GM21423 (cell line): Measurements from ENCODE around the gene TNFAIP3.

Source experiments
- ATAC-seq: cut with Tn5 transposase; IDR thresholded peaks from one replicate; pipeline ENCODE4 v1.9.1; 2021; ENCODE audit warnings: mild to moderate bottlenecking, moderate library complexity; ENCODE audit not compliant: unreplicated experiment

The TNFAIP3 gene

DNA sequence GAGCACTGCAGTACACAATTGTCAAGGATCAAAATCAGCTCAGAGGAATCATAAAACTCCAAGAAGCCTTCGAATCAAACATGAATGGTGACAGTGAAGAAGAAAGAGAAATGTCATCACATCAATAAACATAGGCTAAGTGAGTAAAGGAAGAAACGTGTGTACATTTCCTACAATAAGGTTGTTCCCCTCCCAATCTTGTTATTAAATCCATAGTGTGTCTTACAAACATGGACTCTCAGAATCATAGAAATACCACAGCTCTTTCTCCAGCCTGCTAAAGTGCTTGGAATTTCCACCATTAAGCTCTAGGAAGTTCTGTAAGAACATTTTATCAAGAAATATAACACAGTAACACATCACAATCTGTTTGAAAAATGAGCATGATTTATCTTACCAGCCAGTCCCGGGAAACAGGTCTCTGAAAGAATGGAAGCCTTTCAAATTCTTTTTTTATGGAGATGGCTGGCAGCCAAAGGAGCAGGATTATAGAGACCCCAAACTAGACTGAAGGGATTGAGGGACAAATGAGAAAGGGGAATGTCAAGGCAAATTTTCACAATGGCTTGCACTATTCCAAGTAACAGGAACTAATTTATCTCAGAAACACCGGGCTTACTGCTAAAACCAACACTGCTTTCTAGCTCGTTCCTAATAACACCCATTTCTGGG, 4.5 kb upstream of the TNFAIP3 start:
- ATAC-seq = no peak

DNA sequence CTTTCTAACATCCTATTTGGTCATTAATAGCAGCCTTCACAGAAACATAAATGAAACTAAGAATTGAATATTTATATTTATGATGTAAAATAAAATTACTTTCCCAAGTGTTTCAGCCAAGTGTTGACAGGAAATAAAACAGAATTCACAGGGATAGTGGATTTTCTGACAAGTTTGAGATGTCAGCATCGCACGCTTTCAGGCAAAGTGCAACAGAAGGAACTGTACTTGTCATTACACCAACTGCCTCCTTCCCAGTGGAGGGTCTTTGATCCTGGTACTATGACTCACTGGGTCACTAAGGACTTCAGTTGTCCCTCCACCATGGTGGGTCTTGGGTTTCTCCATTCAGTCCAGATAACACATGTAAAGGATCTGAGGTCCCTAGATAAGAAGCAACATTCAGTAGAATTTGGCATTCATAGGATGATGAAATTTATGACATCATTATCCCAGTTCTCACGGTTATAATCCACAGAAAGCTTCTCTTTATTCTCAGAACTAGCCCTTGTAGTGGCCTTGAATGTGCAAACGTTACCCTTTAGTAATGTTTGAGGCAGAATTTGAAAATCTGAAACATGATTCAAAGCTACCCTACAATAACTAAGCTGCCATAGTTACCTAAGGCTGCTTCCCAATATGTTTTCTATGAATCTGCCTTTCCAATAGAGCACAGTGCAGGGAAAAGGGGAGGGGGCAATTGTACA, 3.8 kb upstream of the TNFAIP3 start:
- no peak for ATAC-seq

GRCh38 chr6:137864812-137865508, 2.1 kb upstream of the TNFAIP3 start:
- no peak for ATAC-seq

- ATAC-seq = peak; percentile 31
Measured at GRCh38 chr6:137866200-137866913, 702 bp upstream of the TNFAIP3 start.

- ATAC-seq = no peak
Measured at GRCh38 chr6:137867685-137868509, 838 bp downstream of the TNFAIP3 start.

GRCh38 chr6:137868721-137869548, 1.9 kb downstream of the TNFAIP3 start:
- ATAC-seq = no peak

DNA sequence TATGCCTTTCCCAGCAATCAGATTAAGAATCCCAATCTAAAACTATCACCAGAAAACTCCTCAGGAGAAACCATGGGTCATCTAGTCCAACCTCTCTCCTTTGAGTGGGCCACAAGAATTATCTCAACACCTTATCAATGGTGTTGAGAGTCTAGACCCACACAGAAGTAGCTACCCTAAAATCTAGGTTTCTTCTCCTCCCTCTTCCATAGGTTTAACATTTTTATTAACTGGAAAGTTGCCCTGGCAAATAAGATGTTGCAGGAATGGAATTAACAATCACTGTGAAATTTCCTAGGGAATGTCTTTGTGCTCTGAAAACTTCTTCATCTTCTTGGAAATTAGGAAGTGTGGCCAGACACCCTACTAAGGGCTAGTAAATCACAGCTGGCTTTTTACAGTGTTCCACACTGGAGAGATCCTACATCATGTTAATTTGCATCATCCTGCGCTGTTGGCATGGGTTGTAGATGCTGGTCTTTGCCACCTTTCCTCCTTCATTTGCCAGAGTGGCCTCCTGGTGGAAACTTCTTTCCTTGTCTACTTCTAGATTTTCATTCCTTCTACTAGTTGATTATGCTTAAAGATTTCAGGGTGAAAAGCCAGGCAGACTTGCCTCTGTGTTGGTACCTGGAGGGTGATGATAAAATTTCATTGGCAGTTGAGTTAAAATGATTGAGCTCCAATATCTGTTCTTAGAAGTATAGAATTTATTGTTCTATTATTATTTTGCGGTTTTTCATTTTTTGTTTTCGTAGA, 2.7 kb downstream of the TNFAIP3 start:
- ATAC-seq = no peak

DNA sequence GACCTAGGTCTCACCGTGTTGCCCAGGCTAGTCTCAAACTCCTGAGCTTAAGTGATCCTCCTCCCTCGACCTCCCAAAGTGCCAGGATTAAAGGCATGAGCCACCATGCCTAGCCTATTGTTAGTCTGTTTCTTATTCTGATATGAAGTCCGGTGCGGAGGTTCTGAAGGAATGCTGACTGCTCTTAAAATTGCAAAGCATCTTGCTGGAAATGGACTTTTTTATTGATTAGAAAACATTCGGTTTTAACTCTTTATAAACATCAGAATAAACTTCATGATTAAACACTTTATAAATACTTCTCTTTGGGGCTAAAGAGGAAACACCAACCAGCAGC, 3.2 kb downstream of the TNFAIP3 start:
- ATAC-seq = no peak

DNA sequence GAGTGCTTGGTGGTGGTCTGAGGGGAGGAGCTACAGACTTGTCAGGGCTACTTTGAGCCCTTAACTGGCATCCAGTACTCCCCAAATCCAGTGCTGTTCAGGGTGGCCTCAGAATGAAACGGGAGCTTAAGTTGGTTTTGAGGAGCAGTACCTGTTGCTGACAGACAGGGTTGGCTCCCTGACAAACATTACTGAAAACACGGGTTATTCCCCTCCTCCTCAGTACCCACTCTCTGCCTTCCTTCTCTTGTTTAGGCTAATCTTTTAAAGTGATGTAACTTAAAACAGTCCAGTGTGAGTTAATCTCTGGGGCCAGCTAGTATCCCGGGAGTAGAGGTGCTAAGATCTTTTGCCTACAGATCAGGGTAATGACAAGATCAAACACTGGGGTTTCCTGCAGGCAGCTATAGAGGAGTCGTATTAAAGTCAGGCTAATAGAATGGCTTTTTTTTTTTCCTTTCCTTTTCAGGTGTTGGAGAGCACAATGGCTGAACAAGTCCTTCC, 3.7 kb downstream of the TNFAIP3 start:
- ATAC-seq = peak; percentile 14

- ATAC-seq = no peak
Measured at GRCh38 chr6:137871291-137871690, 4.2 kb downstream of the TNFAIP3 start.

- ATAC-seq = no peak
Measured at GRCh38 chr6:137871831-137872454, 4.9 kb downstream of the TNFAIP3 start.

- no peak for ATAC-seq
Measured at GRCh38 chr6:137872581-137873115, 5.6 kb downstream of the TNFAIP3 start.

GRCh38 chr6:137873273-137873762, 6.3 kb downstream of the TNFAIP3 start:
- ATAC-seq = peak; percentile 41

- no peak for ATAC-seq
Measured at GRCh38 chr6:137874204-137875057, 7.4 kb downstream of the TNFAIP3 start.

GRCh38 chr6:137875058-137875520, 8.0 kb downstream of the TNFAIP3 start:
- no peak for ATAC-seq

DNA sequence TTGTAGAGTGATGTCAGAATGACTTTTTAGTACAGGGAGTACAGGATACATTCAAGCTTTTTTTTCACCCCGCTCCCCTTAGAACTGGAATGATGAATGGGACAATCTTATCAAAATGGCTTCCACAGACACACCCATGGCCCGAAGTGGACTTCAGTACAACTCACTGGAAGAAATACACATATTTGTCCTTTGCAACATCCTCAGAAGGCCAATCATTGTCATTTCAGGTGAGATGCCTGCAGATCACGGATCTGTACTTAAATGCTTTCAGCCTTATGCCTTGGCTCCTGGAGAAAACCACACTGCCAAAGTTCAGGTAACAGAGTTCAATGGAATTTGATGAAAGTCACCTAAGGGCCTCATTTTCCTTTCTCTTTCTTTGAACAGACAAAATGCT, 8.5 kb downstream of the TNFAIP3 start:
- ATAC-seq = no peak

GRCh38 chr6:137876547-137876946, 9.5 kb downstream of the TNFAIP3 start:
- ATAC-seq = no peak
